Epithelial cell of esophagus (primary cell): ENCODE results near the gene KCNE3.

ENCODE experiments used
- DNase-seq: peaks from one replicate; pipeline ENCODE4 v3.0.0; 2010; ENCODE audit warnings: low read depth
- H3K4me3 ChIP-seq: 2 replicates; pipeline ENCODE4 v1.5.1; 2011; ENCODE audit warnings: mild to moderate bottlenecking, low read length, control low read depth
- CTCF ChIP-seq: IDR thresholded peaks from 2 replicates; pipeline ENCODE4 v1.5.1; 2011; ENCODE audit warnings: low read depth, mild to moderate bottlenecking, low read length, control low read depth, inconsistent platforms; ENCODE audit not compliant: insufficient read depth; ENCODE audit errors: missing control alignments

Gene KCNE3

GRCh38 chr11:74493791-74494630 is 26.7 kb upstream of the KCNE3 start:
- peak; percentile 91 for DNase-seq

GRCh38 chr11:74492974-74493790 is 25.8 kb upstream of the KCNE3 start, which contains the start of gene LIPT2:
TSS of gene LIPT2 (minus strand) at chr11:74493724. CDS start at chr11:74493703, 21 bp downstream.
- no peak for TF ChIP-seq CTCF
- peak within 1 kb of the TSS; percentile 61 for H3K4me3 ChIP-seq
- DNase-seq, result peak; percentile 100

More at GRCh38 chr11:74493791-74494630, 26.7 kb upstream of the KCNE3 start:
- H3K4me3 ChIP-seq, result peak overlapping the region; percentile 61
- TF ChIP-seq CTCF, result no peak

GRCh38 chr11:74492084-74492483 is 24.7 kb upstream of the KCNE3 start:
- H3K4me3 ChIP-seq, result no peak overlapping the region
- no peak for DNase-seq
- no peak for TF ChIP-seq CTCF

GRCh38 chr11:74490941-74491340 is 23.6 kb upstream of the KCNE3 start:
- no peak overlapping the region for H3K4me3 ChIP-seq
- no peak for DNase-seq
- no peak for TF ChIP-seq CTCF

- DNase-seq, result peak; percentile 33
- no peak for TF ChIP-seq CTCF
- no peak overlapping the region for H3K4me3 ChIP-seq
Observed at GRCh38 chr11:74487875-74488274, 20.5 kb upstream of the KCNE3 start.

GRCh38 chr11:74485868-74486267 is 18.5 kb upstream of the KCNE3 start:
- no peak for DNase-seq
- no peak for TF ChIP-seq CTCF
- H3K4me3 ChIP-seq, result no peak overlapping the region
